ENCODE results near the gene PRPSAP1. TPM values are rescaled to one million over a fixed set of nuclear protein-coding genes. Genes with fewer than 3 reads are reported as not detected.

PRPSAP1 gene
- total RNA-seq, 1 experiment from 2014 or later = 38.4 TPM

GRCh38 chr17:76357597-76358158, 4.0 kb upstream of the PRPSAP1 start:
- no peak overlapping the region for H2AFZ ChIP-seq (ENCODE audit: low read length)
- Mint-ChIP-seq H3K27me3 (ENCODE audit: low read depth) (no peaks in the 10 kb centered on the region; the same call in 1 of the 2 replicates), H3K27ac (no peak overlapping the region), H3K36me3 (ENCODE audit: insufficient read depth in 1 of 3, low read depth in 3 of 3) (no peaks in the 10 kb centered on the region; a peak in 2 of 7 replicates), H3K9me3 (no peaks in the 10 kb centered on the region), H3K4me1 (peaks cover 15 to 19% of the 10 kb centered on the region in 2 experiments), H3K4me3 (no peak overlapping the region)
- no peaks in the 10 kb centered on the region for H3K79me2 ChIP-seq (ENCODE audit: insufficient read depth, low read length)
- H2BK20ac ChIP-seq (ENCODE audit: low read depth, low read length, poor library complexity, severe bottlenecking) = no peak overlapping the region
- H2BK5ac ChIP-seq (ENCODE audit: insufficient read length, low read length) = no peak overlapping the region
- no peak overlapping the region for H3K4ac ChIP-seq (ENCODE audit: low read depth, low read length)
- H3K27ac ChIP-seq (ENCODE audit: insufficient read length, low read depth, low read length) = no peak overlapping the region
- H3K4me1 ChIP-seq (ENCODE audit: insufficient read depth, low read length) = no peaks in the 10 kb centered on the region
- H3K79me1 ChIP-seq (ENCODE audit: insufficient read depth, low read depth, low read length, poor library complexity, severe bottlenecking) = no peaks in the 10 kb centered on the region
- no peak overlapping the region for H2BK15ac ChIP-seq (ENCODE audit: low read depth, low read length)
- no peak overlapping the region for H2BK12ac ChIP-seq (ENCODE audit: insufficient read length, low read depth, low read length)
- H4K20me1 ChIP-seq (ENCODE audit: control insufficient read depth, insufficient read depth, insufficient read length) = no peaks in the 10 kb centered on the region
- H4K5ac ChIP-seq (ENCODE audit: insufficient read length, low read depth, low read length) = no peak overlapping the region
- no peak overlapping the region for H3K14ac ChIP-seq (ENCODE audit: insufficient read depth, low read length)
- TF ChIP-seq CTCF (conservative IDR thresholded peaks at IDR 0.05) = no peak
- H3K18ac ChIP-seq (ENCODE audit: insufficient read length, low read depth, low read length) = no peak overlapping the region
- no peak overlapping the region for H3K56ac ChIP-seq (ENCODE audit: insufficient read length, low read depth, low read length)
- H3K4me2 ChIP-seq (ENCODE audit: insufficient read depth, insufficient read length, low read length) = no peak overlapping the region
- no peak for DNase-seq
- peaks cover 4% of the 10 kb centered on the region for H3K23me2 ChIP-seq (ENCODE audit: insufficient read length, low read depth, low read length, poor library complexity, severe bottlenecking)
- no CpG with 5 or more reads among the region's 6 CpGs for WGBS (ENCODE audit: extremely low coverage, insufficient read length, low lambda C conversion rate)
- no peaks in the 10 kb centered on the region for H3K27me3 ChIP-seq (ENCODE audit: insufficient read depth, low read length)
- no peak overlapping the region for H3T11ph ChIP-seq (ENCODE audit: low read length)
- H3K23ac ChIP-seq (ENCODE audit: insufficient read length, low read depth, low read length) = no peak overlapping the region
- no peaks in the 10 kb centered on the region for H3K9me3 ChIP-seq (ENCODE audit: control insufficient read depth, low read depth, low read length)
- H4K8ac ChIP-seq (replicated peaks; ENCODE audit: insufficient read length, low read depth, low read length) = no peak overlapping the region
- no peak overlapping the region for H2AK5ac ChIP-seq (ENCODE audit: insufficient read length, low read length)
- no peak overlapping the region for H4K91ac ChIP-seq (ENCODE audit: insufficient read length, low read depth, low read length)
- no peak overlapping the region for H2BK120ac ChIP-seq (ENCODE audit: low read depth, low read length, poor library complexity, severe bottlenecking)
- no peak overlapping the region for H3K9ac ChIP-seq (ENCODE audit: extremely low read depth, insufficient read length, low read length)

All from H9 (cell line).